HL-60/S4 treated with phorbol 12-myristate 13-acetate at 8.2 ng/mL for 4 days and 3 days (cell line): ENCODE data around the gene ACAT2.
"Not testable (repeated sequence)": the region's sequence is repeated elsewhere in the genome, so short reads cannot be mapped to it uniquely, and the experiment has no call there.

Source experiments
- in situ Hi-C: fragments of 300-500 bp; cut with MboI; formaldehyde crosslinking; loops from 2 replicates; pipeline ENCODE4 v1.15.0; 2022; ENCODE audit warnings: low sequenced_read_pairs

Gene ACAT2

DNA sequence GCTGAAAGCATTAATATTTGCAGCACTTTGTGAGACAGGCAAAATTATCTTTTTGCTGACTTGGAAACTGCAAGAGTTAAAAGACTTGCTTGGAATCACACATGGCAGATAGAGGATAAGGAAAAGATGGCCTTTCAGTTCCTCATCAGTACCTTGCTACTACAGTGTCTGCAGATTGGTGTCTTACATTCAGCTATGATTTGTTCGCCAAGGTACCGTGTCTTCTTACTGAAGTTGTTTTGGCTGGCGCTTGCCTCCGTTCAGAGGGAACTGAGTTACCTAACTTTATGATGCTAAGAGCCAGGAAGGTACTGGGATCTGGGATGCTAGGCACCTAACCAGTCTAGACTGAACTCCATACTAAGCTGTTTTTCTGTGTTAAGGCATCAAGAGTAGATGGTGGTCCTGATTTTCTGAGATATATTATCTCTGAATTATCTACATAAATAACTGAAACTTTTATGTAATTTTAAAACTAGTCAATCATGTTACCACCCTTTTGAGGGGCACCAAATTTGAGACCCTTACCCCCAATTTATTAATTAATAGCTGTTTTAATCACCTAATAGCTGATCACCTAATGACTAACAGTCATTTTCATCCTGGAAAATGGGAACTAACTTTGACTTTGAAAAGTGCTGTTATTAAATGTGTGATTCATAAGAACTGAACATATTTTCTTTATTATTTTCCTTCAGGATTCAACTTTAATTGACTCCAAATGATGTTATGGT is 32.1 kb upstream of the ACAT2 start:
- in situ Hi-C loops: no loop called here

DNA sequence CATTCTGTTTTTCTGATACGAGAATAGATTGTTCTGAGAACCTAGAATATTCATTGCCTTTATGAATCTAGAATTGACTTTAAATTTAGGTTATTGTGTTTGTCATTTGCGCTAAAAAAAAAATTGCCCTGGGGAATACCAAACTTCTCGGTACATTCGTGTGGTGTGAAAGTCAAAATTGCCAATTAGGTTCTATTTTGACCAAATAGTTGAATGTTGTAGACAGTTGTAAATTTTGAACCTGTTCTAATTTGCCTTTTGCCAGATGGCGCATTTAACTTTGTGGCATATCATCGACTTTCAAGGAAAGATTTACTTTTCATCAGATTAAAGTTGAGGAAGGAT is 31.5 kb upstream of the ACAT2 start:
- in situ Hi-C loops: no loop called here

DNA sequence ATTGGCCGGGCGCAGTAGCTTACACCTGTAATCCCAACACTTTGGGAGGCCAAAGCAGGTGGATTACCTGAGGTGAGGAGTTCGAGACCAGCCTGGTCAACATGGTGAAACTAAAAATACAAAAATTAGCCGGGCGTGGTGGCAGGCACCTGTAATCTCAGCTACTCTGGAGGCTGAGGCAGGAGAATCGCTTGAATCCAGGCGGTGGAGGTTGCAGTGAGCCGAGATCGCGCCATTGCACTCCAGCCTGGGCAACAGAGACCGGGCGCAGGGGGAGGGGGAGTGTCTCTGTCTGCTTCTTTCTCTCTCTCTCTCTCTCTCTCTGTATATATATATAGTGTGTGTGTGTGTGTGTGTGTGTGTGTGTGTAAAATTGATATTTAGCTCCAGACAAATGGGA is 29.3 kb upstream of the ACAT2 start:
- in situ Hi-C loops: not testable (repeated sequence)

DNA sequence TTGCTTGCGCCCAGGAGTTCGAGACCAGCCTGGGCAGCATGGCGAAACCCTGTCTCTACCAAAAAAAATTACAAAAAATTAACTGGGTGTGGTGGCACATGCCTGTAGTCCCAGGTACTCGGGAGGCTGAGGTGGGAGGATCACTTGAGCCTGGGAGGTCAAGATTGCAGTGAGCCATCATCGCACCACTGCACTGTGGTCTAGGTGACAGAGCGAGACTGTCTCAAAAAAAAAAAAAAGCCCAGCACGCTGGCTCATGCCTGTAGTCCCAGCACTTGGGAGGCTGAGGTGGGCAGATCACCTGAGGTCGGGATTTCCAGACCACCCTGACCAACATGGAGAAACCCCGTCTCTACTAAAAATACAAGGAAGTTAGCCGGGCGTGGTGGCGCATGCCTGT is 28.4 kb upstream of the ACAT2 start:
- in situ Hi-C loops: not testable (repeated sequence)

DNA sequence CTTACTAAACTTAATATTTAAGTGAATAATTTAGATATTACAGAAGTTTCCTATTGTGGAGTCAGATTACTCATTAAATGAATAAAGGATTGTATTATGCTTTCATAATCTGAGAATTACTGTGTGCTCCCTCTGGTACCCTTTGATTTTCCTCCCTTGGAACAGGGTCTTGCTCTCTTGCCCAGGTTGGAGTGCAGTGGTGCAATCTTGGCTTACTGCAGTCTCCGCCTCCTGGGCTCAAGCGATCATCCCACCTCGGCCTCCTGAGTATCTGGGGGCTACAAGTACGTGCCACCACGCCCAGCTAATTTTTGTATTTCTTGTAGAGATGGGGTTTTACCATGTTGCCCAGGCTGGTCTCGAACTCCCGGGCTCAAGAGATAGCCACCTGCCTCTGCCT is 24.9 kb upstream of the ACAT2 start:
- in situ Hi-C loops: no loop called here

DNA sequence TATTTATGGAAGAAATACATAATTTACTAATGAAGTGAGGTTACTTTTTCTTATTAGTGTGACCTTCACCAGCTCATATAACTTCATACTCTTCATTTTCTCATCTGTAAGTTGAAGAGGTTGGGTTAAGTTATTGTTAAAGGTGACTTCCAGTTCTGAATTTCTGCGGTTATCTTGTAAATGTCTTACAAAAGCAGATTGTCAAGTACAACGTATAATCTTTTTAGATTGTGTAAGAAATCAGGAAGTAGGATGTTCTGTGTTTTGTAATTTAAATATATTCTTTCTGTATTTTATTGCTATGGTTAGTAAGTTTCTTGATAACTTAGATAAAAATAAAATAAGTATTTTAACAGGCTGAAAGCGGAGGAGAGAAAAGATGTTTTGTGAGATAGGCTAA is 22.5 kb upstream of the ACAT2 start:
- in situ Hi-C loops: no loop called here

DNA sequence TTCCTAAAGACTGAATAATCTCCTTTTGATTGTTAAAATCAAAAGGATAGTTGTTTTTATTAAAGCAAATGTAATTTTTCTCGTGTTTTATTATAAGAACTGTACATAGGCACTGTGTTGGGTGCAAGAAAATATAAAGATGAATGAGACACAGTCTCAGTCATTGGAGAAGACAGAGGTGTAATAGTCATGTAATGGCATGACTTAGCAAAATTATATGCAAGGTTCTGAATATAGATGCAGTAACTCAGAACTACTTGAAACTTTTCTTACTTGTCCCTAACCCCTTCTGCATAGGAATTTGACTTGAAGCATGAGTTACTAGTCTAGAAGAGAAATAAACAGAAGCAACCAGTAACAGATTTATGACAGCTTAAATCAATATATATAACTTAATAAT is 19.7 kb upstream of the ACAT2 start:
- in situ Hi-C loops: no loop called here

DNA sequence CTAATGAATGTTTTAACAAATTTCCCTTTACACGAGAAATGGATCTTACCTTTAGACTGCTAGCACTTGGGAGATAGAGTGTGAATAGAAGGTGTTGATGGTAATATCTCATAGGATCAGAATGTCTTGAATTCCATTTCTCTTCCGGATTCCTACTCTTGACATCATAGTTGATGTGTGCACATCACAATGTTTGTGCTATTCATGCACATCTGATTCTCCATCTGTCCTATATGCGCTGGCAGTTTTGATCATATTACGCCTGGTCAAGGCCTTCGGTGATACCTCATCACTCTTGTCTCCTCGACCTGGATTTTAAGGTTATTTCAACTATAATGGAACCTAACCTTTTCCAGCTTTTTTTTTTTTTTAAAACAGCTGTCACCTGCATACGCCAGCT is 16.8 kb upstream of the ACAT2 start:
- in situ Hi-C loops: no loop called here

DNA sequence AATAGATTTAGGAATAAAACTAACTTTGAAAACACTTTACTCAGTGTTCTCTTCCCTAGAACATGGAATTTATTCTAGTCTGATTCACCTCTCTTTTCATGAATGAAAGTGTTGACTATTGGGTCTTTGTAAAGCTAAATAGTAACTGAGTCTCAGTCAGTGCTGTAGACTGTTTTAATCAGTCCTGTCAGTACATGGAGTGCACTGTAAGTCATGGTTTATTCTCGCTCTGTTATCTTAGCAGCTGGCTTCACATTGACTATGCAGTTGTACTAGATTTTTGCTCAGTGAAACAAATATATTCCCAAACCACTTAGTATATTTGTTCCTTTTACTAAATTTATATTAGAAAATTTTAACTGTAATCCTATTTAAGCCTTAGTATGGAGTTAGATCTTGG is 15.1 kb upstream of the ACAT2 start:
- in situ Hi-C loops: no loop called here

DNA sequence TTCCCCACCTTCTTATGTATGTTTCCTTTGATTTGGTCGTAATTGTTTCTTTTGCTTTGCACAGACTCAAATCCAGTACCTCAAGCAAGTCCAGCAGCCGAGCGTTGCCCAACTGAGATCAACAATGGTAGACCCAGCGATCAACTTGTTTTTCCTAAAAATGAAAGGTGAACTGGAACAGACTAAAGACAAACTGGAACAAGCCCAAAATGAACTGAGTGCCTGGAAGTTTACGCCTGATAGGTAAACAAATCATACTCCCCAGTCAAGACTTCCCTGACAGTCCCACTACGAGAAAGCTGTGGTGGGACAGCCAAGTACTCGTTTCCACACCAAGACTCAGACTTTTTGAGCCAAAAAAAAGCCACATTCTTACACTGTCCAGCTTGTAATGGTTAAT is 13.7 kb upstream of the ACAT2 start:
- in situ Hi-C loops: not testable (repeated sequence)

DNA sequence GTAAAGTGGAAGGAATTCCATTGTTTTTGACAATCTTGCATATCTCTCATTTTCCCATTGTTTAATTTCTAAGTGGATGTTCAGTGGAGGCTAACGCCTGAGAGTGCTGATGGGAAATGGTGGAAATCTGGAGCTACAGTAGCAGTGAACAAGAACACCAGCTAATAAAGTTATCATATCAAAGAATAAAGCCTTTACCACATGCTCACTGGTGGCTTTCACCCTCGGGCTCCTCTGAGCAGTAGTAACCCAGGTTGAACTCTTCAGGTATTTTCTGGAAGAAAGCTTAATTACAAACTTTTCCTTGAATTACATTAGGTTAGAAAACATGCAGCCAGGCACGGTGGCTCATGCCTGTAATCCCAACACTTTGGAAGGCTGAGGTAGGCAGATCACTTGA is 10.4 kb upstream of the ACAT2 start:
- in situ Hi-C loops: no loop called here

DNA sequence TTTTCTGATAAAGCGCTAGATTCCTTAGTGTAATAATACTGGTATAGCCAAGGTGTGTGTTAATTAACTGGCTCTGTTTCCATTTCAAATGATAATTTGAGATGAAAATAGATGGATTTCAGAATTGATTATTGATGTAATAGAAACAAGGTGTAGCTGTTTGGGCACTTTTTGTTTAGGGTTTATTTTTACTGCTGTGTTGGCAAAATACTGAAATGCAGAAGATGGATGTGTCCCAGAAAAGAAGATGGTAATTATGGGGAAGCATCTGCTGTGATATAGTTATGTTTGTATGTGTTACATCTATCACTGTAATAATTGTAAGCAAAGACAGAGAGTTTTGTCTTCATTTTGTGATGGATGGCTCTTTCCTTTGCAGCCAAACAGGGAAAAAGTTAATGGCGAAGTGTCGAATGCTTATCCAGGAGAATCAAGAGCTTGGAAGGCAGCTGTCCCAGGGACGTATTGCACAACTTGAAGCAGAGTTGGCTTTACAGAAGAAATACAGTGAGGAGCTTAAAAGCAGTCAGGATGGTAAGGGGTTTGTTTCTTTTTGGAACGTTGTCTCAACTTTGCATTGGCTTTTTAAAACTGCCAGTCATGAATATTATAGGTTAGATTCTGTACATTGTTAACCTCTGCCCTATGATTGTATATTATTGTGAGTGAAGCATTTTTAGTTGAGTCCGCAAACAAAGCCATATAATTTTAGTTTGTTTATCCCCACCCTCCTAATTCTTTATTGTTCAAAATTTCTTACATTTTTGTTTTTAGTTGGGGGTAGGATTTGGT is 8.6 kb upstream of the ACAT2 start:
- in situ Hi-C loops: no loop called here

DNA sequence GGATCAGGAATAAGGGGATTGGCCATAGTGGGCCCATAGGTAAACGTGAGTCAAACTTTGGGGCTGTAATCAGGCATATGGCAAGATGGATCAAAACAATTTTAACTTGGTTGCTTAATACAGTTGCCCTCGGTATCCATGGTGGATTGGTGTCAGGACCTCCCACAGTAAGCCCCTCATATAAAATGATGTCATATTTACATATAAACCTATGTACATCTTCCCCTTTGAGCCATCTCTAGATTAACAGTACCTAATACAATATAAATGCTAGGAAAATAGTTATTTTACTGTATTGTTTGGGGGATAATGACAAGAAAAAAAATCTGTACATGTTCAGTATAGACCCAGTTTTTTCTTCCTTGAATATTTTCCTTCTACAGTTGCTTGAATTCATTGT is 7.4 kb upstream of the ACAT2 start:
- in situ Hi-C loops: no loop called here

DNA sequence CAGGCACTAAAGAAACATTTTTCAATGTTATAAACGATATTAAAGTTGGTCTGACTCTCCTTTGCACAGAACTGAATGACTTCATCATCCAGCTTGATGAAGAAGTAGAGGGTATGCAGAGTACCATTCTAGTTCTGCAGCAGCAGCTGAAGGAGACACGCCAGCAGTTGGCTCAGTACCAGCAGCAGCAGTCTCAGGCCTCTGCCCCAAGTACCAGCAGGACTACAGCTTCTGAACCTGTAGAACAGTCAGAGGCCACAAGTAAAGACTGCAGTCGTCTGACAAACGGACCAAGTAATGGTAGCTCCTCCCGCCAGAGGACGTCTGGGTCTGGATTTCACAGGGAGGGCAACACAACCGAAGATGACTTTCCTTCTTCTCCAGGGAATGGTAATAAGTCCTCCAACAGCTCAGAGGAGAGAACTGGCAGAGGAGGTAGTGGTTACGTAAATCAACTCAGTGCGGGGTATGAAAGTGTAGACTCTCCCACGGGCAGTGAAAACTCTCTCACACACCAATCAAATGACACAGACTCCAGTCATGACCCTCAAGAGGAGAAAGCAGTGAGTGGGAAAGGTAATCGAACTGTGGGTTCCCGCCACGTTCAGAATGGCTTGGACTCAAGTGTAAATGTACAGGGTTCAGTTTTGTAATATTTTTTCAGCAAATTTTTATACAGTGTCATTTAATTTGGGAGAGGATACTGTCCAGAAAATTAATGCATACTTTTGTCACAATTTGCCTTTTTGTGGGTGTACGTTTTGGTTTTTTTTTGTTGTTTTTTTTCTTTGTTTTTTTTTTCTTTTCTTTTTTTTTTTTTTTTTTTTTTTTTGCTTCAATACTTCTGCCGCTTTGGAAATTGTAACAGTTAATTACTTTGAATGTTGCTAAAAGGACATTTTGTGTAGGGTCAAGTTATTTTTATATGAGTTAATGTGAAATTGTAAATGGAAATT is 6.6 kb upstream of the ACAT2 start:
- in situ Hi-C loops: no loop called here

DNA sequence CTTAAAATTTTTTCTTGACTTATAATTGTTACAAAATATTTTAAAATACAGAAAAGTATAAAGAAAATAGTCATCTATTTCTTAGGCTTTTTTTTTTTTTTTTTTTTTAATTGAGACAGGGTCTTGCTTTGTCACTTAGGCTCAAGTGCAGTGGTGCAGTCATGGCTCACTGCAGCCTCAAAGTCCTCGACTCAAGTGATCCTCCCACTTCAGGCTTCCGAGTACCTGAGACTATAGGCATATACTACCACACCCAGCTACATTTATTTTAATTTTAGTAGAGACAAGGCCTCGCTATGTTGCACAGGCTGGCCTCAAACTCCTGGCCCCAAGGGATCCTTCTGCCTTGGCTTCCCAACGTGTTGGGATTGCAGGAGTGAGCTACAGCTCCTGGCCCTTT is 5.3 kb upstream of the ACAT2 start:
- in situ Hi-C loops: no loop called here

DNA sequence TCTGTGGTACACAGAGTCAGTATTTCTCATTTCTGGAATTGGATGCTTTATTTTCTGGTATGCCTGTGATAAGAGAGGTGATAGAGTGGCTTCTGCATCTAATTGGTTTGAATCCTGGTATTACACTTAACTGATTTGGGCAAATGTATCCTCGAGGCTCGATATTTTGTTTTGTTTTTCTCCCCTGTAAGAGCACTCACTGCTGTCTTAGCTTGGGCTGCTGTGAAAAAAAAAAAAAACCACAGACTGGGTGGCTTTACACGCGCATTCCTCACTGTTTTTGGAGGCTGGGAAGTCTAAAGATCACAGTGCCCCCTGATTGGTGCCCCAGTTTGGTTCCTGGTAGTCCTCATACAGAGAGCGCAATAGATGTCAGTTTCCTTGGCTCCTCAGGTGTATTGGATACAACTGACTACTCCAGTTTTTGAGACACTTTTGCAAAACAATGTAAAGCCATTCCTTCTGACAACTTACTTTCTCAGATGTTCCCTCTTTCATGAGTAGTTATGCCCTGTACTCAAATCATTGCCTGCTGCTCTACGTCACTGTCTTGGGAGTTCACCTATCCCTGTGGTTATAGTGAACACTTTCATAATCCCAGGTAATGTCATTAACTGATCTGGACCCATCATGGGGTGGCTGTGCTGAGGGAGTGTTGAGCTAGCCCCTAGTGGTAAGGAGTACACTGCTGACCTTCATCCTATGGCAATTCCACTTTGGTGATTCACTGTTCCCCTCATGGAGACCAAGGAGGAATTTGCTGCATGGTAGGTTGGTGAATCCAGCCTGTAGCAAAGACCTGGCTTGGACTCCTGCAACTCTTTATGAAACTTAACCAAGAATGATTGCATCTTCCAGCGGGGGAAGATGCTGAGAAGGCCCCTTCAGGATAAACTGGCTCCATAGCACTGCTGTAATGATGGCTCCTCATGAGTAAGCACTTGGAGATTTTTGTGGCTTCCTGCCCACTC is 3.5 kb upstream of the ACAT2 start:
- in situ Hi-C loops: no loop called here

DNA sequence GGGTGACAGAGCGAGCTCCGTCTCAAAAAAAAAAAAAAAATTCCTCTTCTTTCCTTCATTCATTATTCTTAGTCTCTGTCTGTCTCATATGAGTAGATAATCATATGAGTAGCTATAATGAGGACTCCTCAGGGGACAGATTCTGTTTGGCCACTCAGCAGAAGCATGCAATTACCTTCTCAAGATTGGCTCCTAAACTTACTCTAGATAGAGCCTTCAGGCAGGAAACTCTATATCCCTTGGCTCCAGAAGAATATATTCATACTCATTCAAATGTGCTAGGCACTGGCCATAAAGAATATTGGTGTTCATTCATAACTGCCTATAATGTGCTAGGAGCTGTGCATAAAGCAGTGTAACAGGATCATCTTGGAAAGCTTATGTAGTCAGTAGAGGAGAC is 2.2 kb upstream of the ACAT2 start:
- in situ Hi-C loops: no loop called here

DNA sequence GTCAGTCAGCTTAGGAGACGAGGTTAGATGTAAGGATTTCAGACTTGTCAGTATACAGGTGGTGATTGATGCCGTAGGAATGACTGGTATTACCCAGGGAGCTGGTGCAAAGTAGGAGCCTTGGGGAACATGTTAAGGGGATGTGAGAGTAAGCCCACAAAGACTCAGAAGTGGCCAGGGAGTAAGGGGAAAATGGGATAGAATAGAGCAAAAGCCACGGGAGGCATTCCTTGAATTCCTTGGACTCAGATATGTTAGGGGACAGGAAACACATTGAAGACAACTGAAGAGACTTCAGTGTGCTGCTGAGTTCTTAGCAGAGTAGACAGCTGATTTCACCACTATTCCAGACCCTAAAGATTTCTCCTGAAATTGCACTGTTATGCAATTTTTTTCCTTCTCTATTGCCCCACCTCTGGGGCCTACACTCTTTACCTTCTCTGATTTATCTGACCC is 1.2 kb upstream of the ACAT2 start:
- in situ Hi-C loops: no loop called here

DNA sequence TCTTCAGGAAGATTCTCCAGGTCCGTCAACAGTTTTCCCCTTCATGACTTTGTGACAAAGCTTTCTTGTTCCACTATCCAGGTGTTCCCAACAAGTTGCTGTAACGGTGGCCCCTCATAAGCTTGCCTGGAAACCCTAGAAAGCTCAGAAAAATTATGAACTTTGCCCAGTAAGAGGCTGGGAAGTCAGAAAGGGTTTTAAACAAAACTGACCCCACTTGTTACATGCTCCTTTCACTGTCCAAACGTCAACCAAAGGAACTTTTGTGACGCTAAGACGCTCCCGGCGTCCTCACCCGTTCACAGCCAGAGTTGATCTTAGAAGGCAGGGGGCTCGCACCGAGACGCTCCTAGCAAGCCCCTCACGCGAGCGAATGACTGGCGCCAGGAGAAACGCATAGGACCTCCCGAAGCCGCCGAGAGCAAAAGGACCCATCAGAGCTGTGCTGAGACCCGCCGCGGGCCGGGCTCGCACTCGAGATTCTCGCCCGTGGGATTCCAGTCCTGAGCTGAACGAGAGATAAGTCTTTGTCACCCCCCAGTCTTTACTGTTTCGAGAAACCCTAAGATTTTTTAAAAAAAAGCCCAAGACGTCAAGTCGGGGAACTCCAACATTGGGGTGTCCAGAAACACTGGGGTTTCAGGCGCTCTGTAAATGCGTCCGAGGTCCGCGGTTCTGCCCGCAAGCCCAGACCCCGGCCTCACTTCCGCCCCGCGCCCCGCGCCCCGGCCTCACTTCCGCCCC is 544 bp upstream of the ACAT2 start:
- in situ Hi-C loops: no loop called here
